ENCODE results near the gene PRKCA. TPM values are rescaled to one million over a fixed set of nuclear protein-coding genes. Genes with fewer than 3 reads are reported as not detected.

The PRKCA gene
- total and polyA plus RNA-seq, 2 of the 13 experiments (the other 11 are each of a cell fraction or from before 2014, with no cell fraction given): 18.5 to 21.5 TPM

DNA sequence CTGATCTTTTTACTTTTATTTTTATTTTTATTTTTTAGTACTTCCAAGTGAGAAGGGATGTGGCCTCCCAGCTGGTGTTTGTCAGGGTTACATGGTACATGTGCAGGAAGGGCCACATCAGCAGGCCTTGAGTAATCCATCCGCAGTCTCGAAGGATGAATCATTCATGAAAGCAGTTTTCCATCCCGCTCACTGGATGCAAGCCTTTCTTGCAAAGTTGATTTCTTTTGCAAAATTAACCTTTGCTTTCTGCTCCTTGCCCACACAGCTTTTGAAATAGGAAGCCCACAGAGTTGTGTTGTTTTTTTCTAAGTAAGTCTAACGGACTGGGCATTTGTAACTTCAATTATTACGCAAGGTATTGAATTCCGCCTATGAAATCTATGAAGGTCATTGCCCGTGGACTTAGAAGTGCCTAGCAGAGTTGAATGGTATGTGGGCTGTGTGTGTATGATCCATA, 157.4 kb downstream of the PRKCA start (continued):
- TF ChIP-seq, protein P1, sequence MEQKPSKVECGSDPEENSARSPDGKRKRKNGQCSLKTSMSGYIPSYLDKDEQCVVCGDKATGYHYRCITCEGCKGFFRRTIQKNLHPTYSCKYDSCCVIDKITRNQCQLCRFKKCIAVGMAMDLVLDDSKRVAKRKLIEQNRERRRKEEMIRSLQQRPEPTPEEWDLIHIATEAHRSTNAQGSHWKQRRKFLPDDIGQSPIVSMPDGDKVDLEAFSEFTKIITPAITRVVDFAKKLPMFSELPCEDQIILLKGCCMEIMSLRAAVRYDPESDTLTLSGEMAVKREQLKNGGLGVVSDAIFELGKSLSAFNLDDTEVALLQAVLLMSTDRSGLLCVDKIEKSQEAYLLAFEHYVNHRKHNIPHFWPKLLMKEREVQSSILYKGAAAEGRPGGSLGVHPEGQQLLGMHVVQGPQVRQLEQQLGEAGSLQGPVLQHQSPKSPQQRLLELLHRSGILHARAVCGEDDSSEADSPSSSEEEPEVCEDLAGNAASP (CRISPR knock-in tag; IDR thresholded peaks at IDR 0.05; ENCODE audit: borderline replicate concordance): 0 out of 2 replicates have a peak, but pooled peaks have one; percentile 63
- TF ChIP-seq, protein P2, sequence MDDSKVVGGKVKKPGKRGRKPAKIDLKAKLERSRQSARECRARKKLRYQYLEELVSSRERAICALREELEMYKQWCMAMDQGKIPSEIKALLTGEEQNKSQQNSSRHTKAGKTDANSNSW (CRISPR knock-in tag; IDR thresholded peaks at IDR 0.05; ENCODE audit: borderline replicate concordance): no peak
- TF ChIP-seq ZSCAN12 (CRISPR knock-in tag; IDR thresholded peaks at IDR 0.05): peak; percentile 71; the same call in 1 of the 2 replicates
- TF ChIP-seq MAFF (IDR thresholded peaks at IDR 0.05; ENCODE audit: low read depth, low read length): peak; percentile 41; the same call in 1 of the 2 replicates
- TF ChIP-seq, protein P3, sequence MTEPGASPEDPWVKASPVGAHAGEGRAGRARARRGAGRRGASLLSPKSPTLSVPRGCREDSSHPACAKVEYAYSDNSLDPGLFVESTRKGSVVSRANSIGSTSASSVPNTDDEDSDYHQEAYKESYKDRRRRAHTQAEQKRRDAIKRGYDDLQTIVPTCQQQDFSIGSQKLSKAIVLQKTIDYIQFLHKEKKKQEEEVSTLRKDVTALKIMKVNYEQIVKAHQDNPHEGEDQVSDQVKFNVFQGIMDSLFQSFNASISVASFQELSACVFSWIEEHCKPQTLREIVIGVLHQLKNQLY (CRISPR knock-in tag; IDR thresholded peaks at IDR 0.05): 0 out of 2 replicates have a peak, but pooled peaks have one; percentile 20
- TF ChIP-seq NFIC (IDR thresholded peaks at IDR 0.05; ENCODE audit: low read length): peak; percentile 87
- peak; percentile 85 for TF ChIP-seq RFXAP (CRISPR knock-in tag; IDR thresholded peaks at IDR 0.05; ENCODE audit: borderline replicate concordance)
- TF ChIP-seq, protein P4, sequence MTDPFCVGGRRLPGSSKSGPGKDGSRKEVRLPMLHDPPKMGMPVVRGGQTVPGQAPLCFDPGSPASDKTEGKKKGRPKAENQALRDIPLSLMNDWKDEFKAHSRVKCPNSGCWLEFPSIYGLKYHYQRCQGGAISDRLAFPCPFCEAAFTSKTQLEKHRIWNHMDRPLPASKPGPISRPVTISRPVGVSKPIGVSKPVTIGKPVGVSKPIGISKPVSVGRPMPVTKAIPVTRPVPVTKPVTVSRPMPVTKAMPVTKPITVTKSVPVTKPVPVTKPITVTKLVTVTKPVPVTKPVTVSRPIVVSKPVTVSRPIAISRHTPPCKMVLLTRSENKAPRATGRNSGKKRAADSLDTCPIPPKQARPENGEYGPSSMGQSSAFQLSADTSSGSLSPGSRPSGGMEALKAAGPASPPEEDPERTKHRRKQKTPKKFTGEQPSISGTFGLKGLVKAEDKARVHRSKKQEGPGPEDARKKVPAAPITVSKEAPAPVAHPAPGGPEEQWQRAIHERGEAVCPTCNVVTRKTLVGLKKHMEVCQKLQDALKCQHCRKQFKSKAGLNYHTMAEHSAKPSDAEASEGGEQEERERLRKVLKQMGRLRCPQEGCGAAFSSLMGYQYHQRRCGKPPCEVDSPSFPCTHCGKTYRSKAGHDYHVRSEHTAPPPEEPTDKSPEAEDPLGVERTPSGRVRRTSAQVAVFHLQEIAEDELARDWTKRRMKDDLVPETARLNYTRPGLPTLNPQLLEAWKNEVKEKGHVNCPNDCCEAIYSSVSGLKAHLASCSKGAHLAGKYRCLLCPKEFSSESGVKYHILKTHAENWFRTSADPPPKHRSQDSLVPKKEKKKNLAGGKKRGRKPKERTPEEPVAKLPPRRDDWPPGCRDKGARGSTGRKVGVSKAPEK (CRISPR knock-in tag; IDR thresholded peaks at IDR 0.05; ENCODE audit: borderline replicate concordance): 0 out of 2 replicates have a peak, but pooled peaks have one; percentile 24
- peak; percentile 64; the same call in 1 of the 2 replicates for TF ChIP-seq HMG20B (CRISPR knock-in tag; conservative IDR thresholded peaks at IDR 0.05)
- TF ChIP-seq ATF7 (IDR thresholded peaks at IDR 0.05): peak; percentile 36; the same call in 1 of the 2 replicates
- TF ChIP-seq ATF7 (CRISPR knock-in tag; IDR thresholded peaks at IDR 0.05): 0 out of 2 replicates have a peak, but pooled peaks have one; percentile 32
- TF ChIP-seq NCOR1 (IDR thresholded peaks at IDR 0.05; ENCODE audit: borderline replicate concordance, low read length): peak; percentile 88
- peak; percentile 29; the same call in 1 of the 2 replicates for TF ChIP-seq RXRA (CRISPR knock-in tag; IDR thresholded peaks at IDR 0.05)
- peak; percentile 59; the same call in 1 of the 2 replicates for TF ChIP-seq ZNF441 (CRISPR knock-in tag; IDR thresholded peaks at IDR 0.05; ENCODE audit: borderline replicate concordance)
- TF ChIP-seq CREM (IDR thresholded peaks at IDR 0.05): peak; percentile 76
- no peak for TF ChIP-seq CREM (CRISPR knock-in tag; IDR thresholded peaks at IDR 0.05)
- TF ChIP-seq POGZ (CRISPR knock-in tag; IDR thresholded peaks at IDR 0.05): peak; percentile 81
- TF ChIP-seq ZNF607 (CRISPR knock-in tag; IDR thresholded peaks at IDR 0.05; ENCODE audit: borderline replicate concordance): peak; percentile 45; the same call in 1 of the 2 replicates
- no peak for TF ChIP-seq NONO (IDR thresholded peaks at IDR 0.05)
- TF ChIP-seq NONO (CRISPR knock-in tag; conservative IDR thresholded peaks at IDR 0.05): no peak
- TF ChIP-seq ZNF292 (CRISPR knock-in tag; IDR thresholded peaks at IDR 0.05; ENCODE audit: borderline replicate concordance, low read depth): peak; percentile 55; the same call in 1 of the 2 replicates
- TF ChIP-seq, protein P5, sequence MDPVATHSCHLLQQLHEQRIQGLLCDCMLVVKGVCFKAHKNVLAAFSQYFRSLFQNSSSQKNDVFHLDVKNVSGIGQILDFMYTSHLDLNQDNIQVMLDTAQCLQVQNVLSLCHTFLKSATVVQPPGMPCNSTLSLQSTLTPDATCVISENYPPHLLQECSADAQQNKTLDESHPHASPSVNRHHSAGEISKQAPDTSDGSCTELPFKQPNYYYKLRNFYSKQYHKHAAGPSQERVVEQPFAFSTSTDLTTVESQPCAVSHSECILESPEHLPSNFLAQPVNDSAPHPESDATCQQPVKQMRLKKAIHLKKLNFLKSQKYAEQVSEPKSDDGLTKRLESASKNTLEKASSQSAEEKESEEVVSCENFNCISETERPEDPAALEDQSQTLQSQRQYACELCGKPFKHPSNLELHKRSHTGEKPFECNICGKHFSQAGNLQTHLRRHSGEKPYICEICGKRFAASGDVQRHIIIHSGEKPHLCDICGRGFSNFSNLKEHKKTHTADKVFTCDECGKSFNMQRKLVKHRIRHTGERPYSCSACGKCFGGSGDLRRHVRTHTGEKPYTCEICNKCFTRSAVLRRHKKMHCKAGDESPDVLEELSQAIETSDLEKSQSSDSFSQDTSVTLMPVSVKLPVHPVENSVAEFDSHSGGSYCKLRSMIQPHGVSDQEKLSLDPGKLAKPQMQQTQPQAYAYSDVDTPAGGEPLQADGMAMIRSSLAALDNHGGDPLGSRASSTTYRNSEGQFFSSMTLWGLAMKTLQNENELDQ (CRISPR knock-in tag; IDR thresholded peaks at IDR 0.05; ENCODE audit: borderline replicate concordance): no peak

Measured in HepG2 (cell line).